Measurements from ENCODE around the gene IFT27.

The IFT27 gene

GRCh38 chr22:36745301-36745995, 30.5 kb downstream of the IFT27 start:
- peaks cover 0 to 6% (median 0%) of the 10 kb centered on the region in 5 experiments for H3K27me3 ChIP-seq (replicated peaks in 2 of 5; ENCODE audit: control insufficient read depth in 4 of 5, insufficient read depth in 5 of 5, low read length in 4 of 5)
- H3K4me1 ChIP-seq (ENCODE audit: control extremely low read depth in 1 of 4, control insufficient read depth in 4 of 4, insufficient read depth in 4 of 4, low read length in 3 of 4) = no peaks in the 10 kb centered on the region
- 95% methylated on average over 4 of the region's 8 CpGs for WGBS (ENCODE audit: insufficient coverage)
- H3K27ac ChIP-seq (ENCODE audit: insufficient read depth in 1 of 2, low read depth in 1 of 2, low read length in 2 of 2, poor library complexity in 1 of 2, severe bottlenecking in 2 of 2) = no peak overlapping the region
- ChIA-PET POLR2A (no interaction called here), CTCF (interaction anchor here (1.7 to 7.6 kb wide), 2 partner anchors 12 to 14 kb away, joined by 3 to 33 read pairs; no protein-coding TSS in a partner anchor)
- H3K4me3 ChIP-seq (ENCODE audit: control insufficient read depth in 1 of 7, extremely low read depth in 1 of 7, insufficient read depth in 4 of 7, low read depth in 2 of 7, low read length in 6 of 7) = no peak overlapping the region
- H3K9me3 ChIP-seq (ENCODE audit: control extremely low read depth in 1 of 5, control insufficient read depth in 4 of 5, insufficient read depth in 2 of 5, low read depth in 1 of 5, low read length in 4 of 5) = no peaks in the 10 kb centered on the region
- no peak for DNase-seq
- no peaks in the 10 kb centered on the region for H3K36me3 ChIP-seq (ENCODE audit: control insufficient read depth in 4 of 4, insufficient read depth in 4 of 4, low read length in 3 of 4)

GRCh38 chr22:36744791-36745190, 31.1 kb downstream of the IFT27 start:
- Histone ChIP-seq H3K4me1 (ENCODE audit: control extremely low read depth in 1 of 4, control insufficient read depth in 4 of 4, insufficient read depth in 4 of 4, low read length in 3 of 4) (no peaks in the 10 kb centered on the region), H3K36me3 (ENCODE audit: control insufficient read depth in 4 of 4, insufficient read depth in 4 of 4, low read length in 3 of 4) (no peaks in the 10 kb centered on the region), H3K9me3 (ENCODE audit: control extremely low read depth in 1 of 5, control insufficient read depth in 4 of 5, insufficient read depth in 2 of 5, low read depth in 1 of 5, low read length in 4 of 5) (no peaks in the 10 kb centered on the region), H3K27me3 (replicated peaks in 2 of 5; ENCODE audit: control insufficient read depth in 4 of 5, insufficient read depth in 5 of 5, low read length in 4 of 5) (peaks cover 0 to 5% (median 1%) of the 10 kb centered on the region in 5 experiments), H3K27ac (ENCODE audit: insufficient read depth in 1 of 2, low read depth in 1 of 2, low read length in 2 of 2, poor library complexity in 1 of 2, severe bottlenecking in 2 of 2) (no peak overlapping the region), H3K4me3 (ENCODE audit: control insufficient read depth in 1 of 7, extremely low read depth in 1 of 7, insufficient read depth in 4 of 7, low read depth in 2 of 7, low read length in 6 of 7) (no peak overlapping the region)
- WGBS (ENCODE audit: insufficient coverage) = over 99% methylated on average over 11 of the region's 13 CpGs
- POLR2A ChIA-PET = no interaction called here
- CTCF ChIA-PET = interaction anchor here (1.2 to 7.6 kb wide), 4 partner anchors 12 to 35 kb away, joined by 3 to 33 read pairs (median 4); no protein-coding TSS in a partner anchor
- no peak for DNase-seq

DNA sequence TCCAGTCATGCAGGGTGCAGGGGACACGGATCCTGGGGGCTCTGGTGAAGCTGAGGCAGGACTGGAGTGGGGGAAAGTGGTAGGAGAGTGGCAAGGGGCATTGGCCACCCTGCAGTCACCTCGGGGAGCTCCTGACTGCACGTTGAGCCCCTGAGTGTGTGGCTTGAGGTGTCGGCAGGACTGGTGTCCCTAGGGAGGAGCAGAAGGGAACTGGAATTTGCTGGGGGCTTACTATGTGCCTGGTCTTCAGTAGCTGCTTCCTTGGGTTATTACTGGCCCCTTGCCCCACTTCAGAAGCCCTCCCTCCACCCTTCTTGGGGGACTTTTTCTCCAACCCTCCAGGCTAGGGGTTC, 31.5 kb downstream of the IFT27 start:
- Histone ChIP-seq H3K4me3 (ENCODE audit: control insufficient read depth in 1 of 7, extremely low read depth in 1 of 7, insufficient read depth in 4 of 7, low read depth in 2 of 7, low read length in 6 of 7) (no peak overlapping the region), H3K27ac (ENCODE audit: insufficient read depth in 1 of 2, low read depth in 1 of 2, low read length in 2 of 2, poor library complexity in 1 of 2, severe bottlenecking in 2 of 2) (no peak overlapping the region), H3K9me3 (ENCODE audit: control extremely low read depth in 1 of 5, control insufficient read depth in 4 of 5, insufficient read depth in 2 of 5, low read depth in 1 of 5, low read length in 4 of 5) (peaks cover 0 to 3% (median 0%) of the 10 kb centered on the region in 5 experiments), H3K27me3 (replicated peaks in 2 of 5; ENCODE audit: control insufficient read depth in 4 of 5, insufficient read depth in 5 of 5, low read length in 4 of 5) (peaks cover 0 to 4% (median 3%) of the 10 kb centered on the region in 5 experiments), H3K36me3 (ENCODE audit: control insufficient read depth in 4 of 4, insufficient read depth in 4 of 4, low read length in 3 of 4) (no peaks in the 10 kb centered on the region), H3K4me1 (ENCODE audit: control extremely low read depth in 1 of 4, control insufficient read depth in 4 of 4, insufficient read depth in 4 of 4, low read length in 3 of 4) (no peaks in the 10 kb centered on the region)
- DNase-seq = no peak
- POLR2A ChIA-PET = no interaction called here
- CTCF ChIA-PET = interaction anchor here (1.2 to 7.6 kb wide), 3 partner anchors 13 to 35 kb away, joined by 3 to 33 read pairs (median 4); no protein-coding TSS in a partner anchor
- WGBS (ENCODE audit: insufficient coverage) = 75% methylated on average over 4 of the region's 4 CpGs

DNA sequence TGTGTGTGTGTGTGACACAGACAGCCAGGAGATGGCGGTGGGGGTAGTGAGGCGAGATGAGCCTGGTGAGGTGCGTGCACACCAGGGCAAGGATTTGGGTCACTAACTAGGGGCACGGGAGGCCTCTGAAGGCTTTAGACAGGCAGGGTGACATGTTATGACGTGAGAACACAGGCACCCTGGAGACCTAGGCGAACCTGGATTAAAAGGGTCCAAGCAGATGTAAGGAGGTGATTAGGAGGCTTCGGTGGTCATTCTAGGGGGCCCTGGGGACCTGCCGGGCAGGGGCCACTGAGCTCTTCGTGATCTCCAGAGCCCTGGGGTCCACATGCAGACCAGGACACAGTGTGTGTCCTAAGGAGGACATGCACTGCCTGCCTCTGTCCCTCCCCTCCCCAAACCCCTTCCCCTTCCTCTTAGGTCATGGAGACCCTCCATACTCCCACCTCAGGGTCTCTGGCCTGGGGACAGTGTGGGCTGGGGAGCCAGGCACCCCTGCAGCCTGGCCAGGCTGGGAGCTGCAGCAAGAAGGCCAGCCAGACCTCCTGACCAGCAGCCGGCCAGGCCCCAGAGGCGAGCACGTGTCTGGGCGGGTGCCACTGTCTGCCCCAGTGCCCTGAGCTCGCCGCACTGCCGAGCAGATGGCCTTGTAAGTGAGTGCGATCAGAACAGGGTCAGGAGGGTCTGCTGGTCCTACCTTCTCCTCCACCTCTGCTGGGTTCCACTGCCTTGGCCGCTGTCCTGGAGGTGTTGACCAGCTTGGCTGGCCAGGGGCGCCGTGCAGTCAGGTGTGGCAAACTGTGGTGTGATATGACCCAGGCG, 32.1 kb downstream of the IFT27 start:
- no peaks in the 10 kb centered on the region for H3K36me3 ChIP-seq (ENCODE audit: control insufficient read depth in 4 of 4, insufficient read depth in 4 of 4, low read length in 3 of 4)
- peaks cover 0 to 5% (median 0%) of the 10 kb centered on the region in 5 experiments for H3K9me3 ChIP-seq (ENCODE audit: control extremely low read depth in 1 of 5, control insufficient read depth in 4 of 5, insufficient read depth in 2 of 5, low read depth in 1 of 5, low read length in 4 of 5)
- WGBS (ENCODE audit: insufficient coverage) = 92% methylated on average over 20 of the region's 21 CpGs
- POLR2A ChIA-PET = no interaction called here
- no peaks in the 10 kb centered on the region for H3K4me1 ChIP-seq (ENCODE audit: control extremely low read depth in 1 of 4, control insufficient read depth in 4 of 4, insufficient read depth in 4 of 4, low read length in 3 of 4)
- peaks cover 0 to 4% (median 3%) of the 10 kb centered on the region in 5 experiments for H3K27me3 ChIP-seq (replicated peaks in 2 of 5; ENCODE audit: control insufficient read depth in 4 of 5, insufficient read depth in 5 of 5, low read length in 4 of 5)
- DNase-seq = no peak
- no peak overlapping the region for H3K4me3 ChIP-seq (ENCODE audit: control insufficient read depth in 1 of 7, extremely low read depth in 1 of 7, insufficient read depth in 4 of 7, low read depth in 2 of 7, low read length in 6 of 7)
- H3K27ac ChIP-seq (ENCODE audit: insufficient read depth in 1 of 2, low read depth in 1 of 2, low read length in 2 of 2, poor library complexity in 1 of 2, severe bottlenecking in 2 of 2) = no peak overlapping the region
- CTCF ChIA-PET = interaction anchor here (1.2 to 7.6 kb wide), 4 partner anchors 13 to 36 kb away, joined by 3 to 33 read pairs (median 4); no protein-coding TSS in a partner anchor

DNA sequence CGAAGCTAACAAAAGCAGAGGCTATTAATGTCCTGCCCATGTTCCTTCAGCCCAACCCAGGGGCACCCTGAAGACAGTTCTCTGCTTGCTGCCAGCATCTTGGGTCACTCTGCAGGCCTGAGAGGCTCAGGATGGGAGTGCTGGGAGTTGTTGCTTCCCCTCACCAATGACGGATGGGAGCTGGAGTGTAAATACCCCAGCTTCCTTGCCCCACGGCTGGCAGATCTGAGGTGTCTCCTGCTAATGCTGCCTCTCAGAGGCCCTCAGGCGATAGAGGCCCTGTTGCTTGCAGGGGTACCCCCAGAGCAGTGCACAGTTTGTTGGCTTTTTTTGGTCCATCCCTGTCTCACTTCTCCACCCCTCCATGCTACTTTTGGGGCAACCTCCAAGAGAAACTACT, 32.9 kb downstream of the IFT27 start:
- WGBS (ENCODE audit: insufficient coverage) = 78% methylated on average over 3 of the region's 4 CpGs
- peaks cover 0 to 10% (median 3%) of the 10 kb centered on the region in 5 experiments for H3K27me3 ChIP-seq (replicated peaks in 2 of 5; ENCODE audit: control insufficient read depth in 4 of 5, insufficient read depth in 5 of 5, low read length in 4 of 5)
- DNase-seq = no peak
- ChIA-PET CTCF (interaction anchor here (1.1 to 7.6 kb wide), 3 partner anchors 14 to 30 kb away, joined by 3 to 33 read pairs (median 3); no protein-coding TSS in a partner anchor), POLR2A (no interaction called here)
- H3K4me1 ChIP-seq (ENCODE audit: control extremely low read depth in 1 of 4, control insufficient read depth in 4 of 4, insufficient read depth in 4 of 4, low read length in 3 of 4) = no peaks in the 10 kb centered on the region
- H3K36me3 ChIP-seq (ENCODE audit: control insufficient read depth in 4 of 4, insufficient read depth in 4 of 4, low read length in 3 of 4) = no peaks in the 10 kb centered on the region
- H3K4me3 ChIP-seq (ENCODE audit: control insufficient read depth in 1 of 7, extremely low read depth in 1 of 7, insufficient read depth in 4 of 7, low read depth in 2 of 7, low read length in 6 of 7) = no peak overlapping the region
- H3K27ac ChIP-seq (ENCODE audit: insufficient read depth in 1 of 2, low read depth in 1 of 2, low read length in 2 of 2, poor library complexity in 1 of 2, severe bottlenecking in 2 of 2) = no peak overlapping the region
- H3K9me3 ChIP-seq (ENCODE audit: control extremely low read depth in 1 of 5, control insufficient read depth in 4 of 5, insufficient read depth in 2 of 5, low read depth in 1 of 5, low read length in 4 of 5) = peaks cover 0 to 5% (median 0%) of the 10 kb centered on the region in 5 experiments

GRCh38 chr22:36741968-36742367, 34.0 kb downstream of the IFT27 start:
- Histone ChIP-seq H3K27ac (ENCODE audit: insufficient read depth in 1 of 2, low read depth in 1 of 2, low read length in 2 of 2, poor library complexity in 1 of 2, severe bottlenecking in 2 of 2) (no peak overlapping the region), H3K4me1 (ENCODE audit: control extremely low read depth in 1 of 4, control insufficient read depth in 4 of 4, insufficient read depth in 4 of 4, low read length in 3 of 4) (no peaks in the 10 kb centered on the region), H3K27me3 (replicated peaks in 2 of 5; ENCODE audit: control insufficient read depth in 4 of 5, insufficient read depth in 5 of 5, low read length in 4 of 5) (peaks cover 0 to 15% (median 4%) of the 10 kb centered on the region in 5 experiments), H3K4me3 (ENCODE audit: control insufficient read depth in 1 of 7, extremely low read depth in 1 of 7, insufficient read depth in 4 of 7, low read depth in 2 of 7, low read length in 6 of 7) (no peak overlapping the region), H3K9me3 (ENCODE audit: control extremely low read depth in 1 of 5, control insufficient read depth in 4 of 5, insufficient read depth in 2 of 5, low read depth in 1 of 5, low read length in 4 of 5) (peaks cover 0 to 5% (median 0%) of the 10 kb centered on the region in 5 experiments), H3K36me3 (ENCODE audit: control insufficient read depth in 4 of 4, insufficient read depth in 4 of 4, low read length in 3 of 4) (no peaks in the 10 kb centered on the region)
- WGBS (ENCODE audit: insufficient coverage) = 75% methylated on average over 4 of the region's 6 CpGs
- no peak for DNase-seq
- ChIA-PET POLR2A (no interaction called here), CTCF (interaction anchor here (1.1 to 7.6 kb wide), 3 partner anchors 15 to 31 kb away, joined by 3 to 33 read pairs (median 3); no protein-coding TSS in a partner anchor)

Data from common myeloid progenitor, CD34-positive (primary cell).